GM12878 (cell line): ENCODE measurements around the gene PHACTR3. TPM values are rescaled to one million over a fixed set of nuclear protein-coding genes. Genes with fewer than 3 reads are reported as not detected.

Experiments
- ATAC-seq: fragments of 200-7000 bp; cut with Tn5 transposase; 3 replicates; pipeline ENCODE4 v1.9.1; 2020; ENCODE audit warnings: mild to moderate bottlenecking, moderate library complexity
- BruUV-seq: library from RNA; stranded (reverse); fragments of 400-500 nt; replicated peaks from 2 replicates; lab custom pipeline; 2021; lab: Mats Ljungman, UMichigan
- CTCF ChIA-PET: fragments of 300-600 bp; sonication (Branson Sonifier 250); formaldehyde crosslinking; extraction: SDS; loops from one replicate; lab custom pipeline; 2021; ENCODE audit warnings: inconsistent platforms; lab: Yijun Ruan, JAX
- POLR2A ChIA-PET: fragments of 350-600 bp; formaldehyde crosslinking; extraction: SDS; loops from one replicate; lab custom pipeline; 2021; ENCODE audit warnings: inconsistent platforms; lab: Charles Lee
- RAD21 ChIA-PET: fragments of 300-600 bp; sonication (Branson Sonifier 250); formaldehyde crosslinking; loops from one replicate; lab custom pipeline; 2023; ENCODE audit warnings: antibody characterized with exemption; ENCODE audit not compliant: unreplicated experiment; lab: Charles Lee
- SMC1A ChIA-PET: fragments of 300-600 bp; sonication (Branson Sonifier 250); formaldehyde crosslinking; loops from one replicate; lab custom pipeline; 2023; ENCODE audit not compliant: unreplicated experiment, uncharacterized antibody; lab: Charles Lee
- DNase-seq: peaks from one replicate; pipeline ENCODE4 v3.0.0-alpha.2; 2011; ENCODE audit warnings: low read depth, low spot score
- FAIRE-seq: peaks from 3 replicates; lab custom pipeline; 2011; peaks lifted over from hg19 to GRCh38; lab: Jason Lieb, UNC
- H2AFZ ChIP-seq: 2 replicates; pipeline ENCODE4 v1.6.0; 2011; ENCODE audit warnings: low read depth, low read length, control low read depth; ENCODE audit not compliant: control insufficient read depth
- H3K27ac ChIP-seq: 2 replicates; pipeline ENCODE4 v1.5.1; 2011; ENCODE audit warnings: control low read depth; ENCODE audit not compliant: control insufficient read depth, insufficient read depth
- H3K27me3 ChIP-seq, 2 experiments: replicated peaks in 1 of 2; 2 replicates each; pipeline versions ENCODE4 v1.6.0 to v1.6.1; 2011; ENCODE audit warnings: low read length in 1 of 2; ENCODE audit not compliant: control insufficient read depth in 2 of 2, insufficient read depth in 2 of 2
- H3K36me3 ChIP-seq, 2 experiments: 2 replicates each; pipeline ENCODE4 v1.5.1; 2011; ENCODE audit warnings: low read length in 1 of 2; ENCODE audit not compliant: control insufficient read depth in 2 of 2, insufficient read depth in 2 of 2
- H3K4me1 ChIP-seq: 2 replicates; pipeline ENCODE4 v1.6.1; 2011; ENCODE audit warnings: mild to moderate bottlenecking, low read length, moderate library complexity, mixed read lengths; ENCODE audit not compliant: control insufficient read depth, insufficient read depth
- H3K4me2 ChIP-seq: 2 replicates; pipeline ENCODE4 v1.6.0; 2011; ENCODE audit warnings: control low read depth; ENCODE audit not compliant: control insufficient read depth, insufficient read depth
- H3K4me3 ChIP-seq: fragments of 200-600 bp; sonication (generic); 2 replicates; pipeline ENCODE4 v1.5.1; 2016
- H3K79me2 ChIP-seq: 2 replicates; pipeline ENCODE4 v1.6.0; 2011; ENCODE audit warnings: low read length; ENCODE audit not compliant: control insufficient read depth, insufficient read depth
- H3K9ac ChIP-seq: 2 replicates; pipeline ENCODE4 v1.8.0; 2011; ENCODE audit warnings: low read length, control low read depth, mixed read lengths; ENCODE audit not compliant: control insufficient read depth, insufficient read depth
- H3K9me3 ChIP-seq: replicated peaks from 3 replicates; pipeline ENCODE4 v1.5.1; 2011; ENCODE audit warnings: mild to moderate bottlenecking, low read length; ENCODE audit not compliant: control insufficient read depth, insufficient read depth
- H4K20me1 ChIP-seq: 2 replicates; pipeline ENCODE4 v1.6.0; 2011; ENCODE audit not compliant: control insufficient read depth, insufficient read depth
- ASH2L ChIP-seq: fragments of 300-600, 200-600 bp; sonication (generic); IDR thresholded peaks from 2 replicates; pipeline ENCODE4 v1.6.1; 2017; ENCODE audit warnings: low read depth, mild to moderate bottlenecking, borderline replicate concordance
- CBX3 ChIP-seq: fragments of 200-600 bp; sonication (generic); IDR thresholded peaks from 2 replicates; pipeline ENCODE4 v1.6.1; 2016; ENCODE audit warnings: low read depth, borderline replicate concordance
- EED ChIP-seq: sonication (generic); IDR thresholded peaks from 2 replicates; pipeline ENCODE4 v1.6.1; 2016; ENCODE audit warnings: antibody characterized with exemption, low read depth
- ESRRA ChIP-seq: IDR thresholded peaks from 2 replicates; pipeline ENCODE4 v1.6.1; 2012; ENCODE audit warnings: mild to moderate bottlenecking, low read length, improper control_type of control experiment
- FOXM1 ChIP-seq: IDR thresholded peaks from 2 replicates; pipeline ENCODE4 v1.6.1; 2012; ENCODE audit warnings: low read depth, mild to moderate bottlenecking, inconsistent platforms, low read length, moderate library complexity
- GATAD2B ChIP-seq: fragments of 450-650 bp; conservative IDR thresholded peaks from 2 replicates; pipeline ENCODE4 v1.6.1; 2017; ENCODE audit warnings: low read depth, mild to moderate bottlenecking, moderate library complexity
- HDAC6 ChIP-seq: fragments of 200-600 bp; sonication (generic); IDR thresholded peaks from one replicate; pipeline ENCODE4 v1.8.0; 2017; ENCODE audit warnings: antibody characterized with exemption; ENCODE audit not compliant: unreplicated experiment
- MXI1 ChIP-seq: fragments of 150-350 bp; IDR thresholded peaks from 2 replicates; pipeline ENCODE4 v1.6.1; 2011; ENCODE audit warnings: low read depth, mild to moderate bottlenecking, inconsistent platforms, low read length, improper control_type of control experiment
- MYB ChIP-seq: fragments of 150-350 bp; IDR thresholded peaks from 2 replicates; pipeline ENCODE4 v1.6.1; 2014; ENCODE audit warnings: mild to moderate bottlenecking, low read depth, low read length, borderline replicate concordance
- SPI1 ChIP-seq: IDR thresholded peaks from 2 replicates; pipeline ENCODE4 v1.6.1; 2011; ENCODE audit warnings: low read depth, mild to moderate bottlenecking, low read length, moderate library complexity, borderline replicate concordance; ENCODE audit not compliant: insufficient read depth
- STAT3 ChIP-seq: IDR thresholded peaks from 2 replicates; pipeline ENCODE4 v1.6.1; 2011; ENCODE audit warnings: low read depth, low read length, improper control_type of control experiment
- ZZZ3 ChIP-seq: IDR thresholded peaks from 2 replicates; pipeline ENCODE4 v1.6.1; 2011; ENCODE audit warnings: low read depth; ENCODE audit not compliant: control insufficient read depth, insufficient read length
- WGBS: methylation state at CpG from one replicate; pipeline ENCODE4 v1.1.6; 2016; ENCODE audit warnings: low lambda C conversion rate; ENCODE audit not compliant: insufficient replicate concordance, insufficient coverage; ENCODE audit errors: missing lambda C conversion rate; 5-methylcytosine and 5-hydroxymethylcytosine counted together
- in situ Hi-C: fragments of 300-500 bp; cut with MboI; formaldehyde crosslinking; loops from 9 replicates; pipeline ENCODE4 v1.14.3; 2018; ENCODE audit warnings: mixed read lengths
- intact Hi-C: fragments of 100-400 bp; cut with micrococcal nuclease; formaldehyde crosslinking; loops from one replicate; pipeline ENCODE4 v1.14.2; 2022; ENCODE audit not compliant: unreplicated experiment
- polyA plus RNA-seq, 11 experiments: library from polyadenylated mRNA; depleted of rRNA in 4 of 11; unstranded in 6 of 11; stranded (reverse) in 5 of 11; fragments of >200 nt; fragmentation: Nextera tagmentation in 4 of 11; fragmentation: Illumina TruSeq in 1 of 11; extraction: Ambion mirVana in 4 of 11; extraction: Trizol in 1 of 11; gene quantifications; 1 replicate in 1 of 11; 2 replicates in 10 of 11; pipeline versions ENCODE4 v1.2.1 to v1.2.3, GENCODE V29; 2011 to 2016; ENCODE audit warnings: inconsistent platforms in 2 of 11, missing spikeins in 2 of 11, low read depth in 1 of 11
- total RNA-seq, 4 experiments: library from RNA; depleted of rRNA in 3 of 4; stranded (reverse); fragments of >200 nt in 3 of 4; fragmentation: Illumina TruSeq in 1 of 4; extraction: Trizol in 1 of 4; gene quantifications; 2 replicates each; pipeline versions ENCODE4 v1.2.1 to v1.2.3, GENCODE V29; 2013 to 2021
- TF ChIP-seq, protein P1 (sequence below): IDR thresholded peaks from 2 replicates; pipeline ENCODE4 v1.6.1; 2011; ENCODE audit warnings: low read depth, mild to moderate bottlenecking, low read length, moderate library complexity, borderline replicate concordance; ENCODE audit errors: extremely low read depth

PHACTR3 gene
- total and polyA plus RNA-seq, 10 of the 15 experiments (the other 5 are each of a cell fraction or from before 2014, with no cell fraction given), result 0.17 to 2.7 (median 0.27) TPM; not detected in 1

DNA sequence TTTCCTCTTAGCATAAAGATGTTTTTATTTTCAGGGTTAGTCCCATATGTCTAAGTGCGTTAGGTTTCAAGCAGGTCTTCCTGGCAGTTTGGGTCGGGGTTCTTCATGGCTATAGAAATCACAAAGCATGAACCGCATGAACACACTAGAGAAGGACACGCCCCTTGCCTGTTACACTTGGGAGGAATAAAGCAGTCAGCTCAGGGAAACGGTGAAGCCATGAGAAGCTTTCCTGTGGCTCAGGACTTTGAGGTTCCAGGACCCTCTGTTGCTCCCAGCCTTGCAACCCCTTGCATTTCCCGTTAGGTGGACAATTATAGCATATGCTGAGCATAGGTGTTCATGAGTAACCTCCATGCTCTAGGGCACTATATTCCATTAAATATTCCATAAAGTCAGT lies 232.4 kb downstream of the PHACTR3 start:
- H4K20me1 ChIP-seq, result no peaks in the 10 kb centered on the region
- peaks cover 9% of the 10 kb centered on the region; the same call in 1 of the 2 replicates for H3K4me1 ChIP-seq
- no peaks in the 10 kb centered on the region for H3K79me2 ChIP-seq
- H3K9me3 ChIP-seq, result no peaks in the 10 kb centered on the region
- no peaks in the 10 kb centered on the region for H3K36me3 ChIP-seq
- ATAC-seq (no peak), FAIRE-seq (no peak), DNase-seq (no peak)
- no peak overlapping the region for H3K4me3 ChIP-seq
- H3K9ac ChIP-seq, result no peak overlapping the region
- no peak overlapping the region for H3K27ac ChIP-seq
- WGBS, result 49% methylated on average over 6 of the region's 6 CpGs
- BruUV-seq, result no TSS peak
- CTCF ChIA-PET, result interaction anchor here (0.6 to 10.5 kb wide), 5 partner anchors 13 to 327 kb away, joined by 3 to 70 read pairs (median 4); no protein-coding TSS in a partner anchor
- SMC1A ChIA-PET, result interaction anchor here (1.0 to 6.6 kb wide), 2 partner anchors 11 to 13 kb away, joined by 3 to 56 read pairs; no protein-coding TSS in a partner anchor
- H2AFZ ChIP-seq, result no peak overlapping the region
- RAD21 ChIA-PET, result interaction anchor here (1.2 to 1.4 kb wide), 2 partner anchors 13 to 53 kb away, joined by 4 to 6 read pairs; no protein-coding TSS in a partner anchor
- H3K4me2 ChIP-seq, result no peak overlapping the region
- in situ Hi-C loops (no loop called here), intact Hi-C loops (no loop called here)
- H3K27me3 ChIP-seq, result no peaks in the 10 kb centered on the region; a peak in 1 of 4 replicates
- no peak for TF ChIP-seq MXI1
- no peak for TF ChIP-seq CBX3
- no peak for TF ChIP-seq EED
- no peak for TF ChIP-seq MYB
- no peak for TF ChIP-seq FOXM1
- no peak for TF ChIP-seq SPI1
- no peak for TF ChIP-seq HDAC6
- no peak for TF ChIP-seq ESRRA
- TF ChIP-seq GATAD2B, result no peak
- no peak for TF ChIP-seq ZZZ3
- TF ChIP-seq, protein P1, sequence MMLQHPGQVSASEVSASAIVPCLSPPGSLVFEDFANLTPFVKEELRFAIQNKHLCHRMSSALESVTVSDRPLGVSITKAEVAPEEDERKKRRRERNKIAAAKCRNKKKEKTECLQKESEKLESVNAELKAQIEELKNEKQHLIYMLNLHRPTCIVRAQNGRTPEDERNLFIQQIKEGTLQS, result no peak
- TF ChIP-seq ASH2L, result no peak
- no peak for TF ChIP-seq STAT3
- POLR2A ChIA-PET, result no interaction called here
